ENCODE results near the gene EZR.

Gene EZR

DNA sequence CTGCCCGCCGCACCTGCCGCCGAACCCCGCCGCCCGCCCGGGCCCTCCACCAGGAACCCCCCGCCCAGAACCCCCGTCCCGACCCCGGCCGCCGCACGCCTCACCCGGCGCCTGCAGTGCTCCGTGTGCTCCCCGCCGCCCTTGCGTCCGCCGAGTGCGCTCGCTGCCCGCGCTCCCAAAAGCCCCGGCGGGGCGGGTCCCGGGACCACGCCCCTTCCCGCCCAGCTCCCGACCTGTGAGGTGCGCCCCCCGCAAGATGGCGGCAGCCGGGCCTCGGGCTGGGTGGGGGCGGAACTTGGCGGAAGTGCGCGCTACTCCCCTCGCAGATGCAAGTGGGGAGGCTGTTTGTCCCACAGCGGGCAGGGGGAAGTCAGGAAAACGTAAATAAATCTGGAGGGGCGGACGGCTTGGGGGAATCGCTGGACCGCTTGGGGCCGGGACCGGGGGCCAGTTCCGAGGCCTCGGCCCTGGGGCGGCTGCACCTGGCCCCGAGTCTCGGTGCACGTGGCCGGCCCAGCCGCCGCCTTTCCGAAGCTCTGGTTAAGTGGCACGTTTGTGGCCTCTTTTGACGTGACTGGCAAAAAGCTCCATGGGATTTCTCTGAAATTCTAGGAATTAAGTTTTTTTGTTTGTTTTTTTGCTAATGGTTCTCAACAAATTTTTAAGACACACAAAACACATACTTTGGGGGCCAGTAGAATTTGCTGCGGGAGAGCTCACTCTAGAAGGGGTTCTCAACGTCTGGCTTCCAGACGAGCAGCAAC, at the start of gene EZR:
TSS of gene EZR (minus strand) at position 156 of the 764 bp plus-strand sequence. CDS start 1,275 bp downstream, outside the sequence.
- DNase-seq: peak; percentile 88

DNA sequence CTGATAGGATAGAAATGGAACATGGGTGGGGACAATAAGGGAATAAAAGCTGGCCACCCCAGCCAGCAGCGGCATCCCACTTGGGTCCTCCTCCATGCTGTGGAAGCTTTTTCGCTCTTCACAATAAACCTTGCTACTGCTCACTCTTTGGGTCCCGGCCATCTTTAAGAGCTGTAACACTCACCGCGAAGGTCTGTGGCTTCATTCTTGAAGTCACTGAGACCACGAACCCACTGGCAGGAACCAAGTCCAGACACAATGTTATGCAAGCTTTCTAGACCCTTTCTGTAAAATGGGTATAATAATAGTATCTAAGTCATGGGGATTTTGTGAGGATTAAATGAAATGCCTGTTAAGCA, 48.9 kb upstream of the EZR start:
- DNase-seq: no peak

DNA sequence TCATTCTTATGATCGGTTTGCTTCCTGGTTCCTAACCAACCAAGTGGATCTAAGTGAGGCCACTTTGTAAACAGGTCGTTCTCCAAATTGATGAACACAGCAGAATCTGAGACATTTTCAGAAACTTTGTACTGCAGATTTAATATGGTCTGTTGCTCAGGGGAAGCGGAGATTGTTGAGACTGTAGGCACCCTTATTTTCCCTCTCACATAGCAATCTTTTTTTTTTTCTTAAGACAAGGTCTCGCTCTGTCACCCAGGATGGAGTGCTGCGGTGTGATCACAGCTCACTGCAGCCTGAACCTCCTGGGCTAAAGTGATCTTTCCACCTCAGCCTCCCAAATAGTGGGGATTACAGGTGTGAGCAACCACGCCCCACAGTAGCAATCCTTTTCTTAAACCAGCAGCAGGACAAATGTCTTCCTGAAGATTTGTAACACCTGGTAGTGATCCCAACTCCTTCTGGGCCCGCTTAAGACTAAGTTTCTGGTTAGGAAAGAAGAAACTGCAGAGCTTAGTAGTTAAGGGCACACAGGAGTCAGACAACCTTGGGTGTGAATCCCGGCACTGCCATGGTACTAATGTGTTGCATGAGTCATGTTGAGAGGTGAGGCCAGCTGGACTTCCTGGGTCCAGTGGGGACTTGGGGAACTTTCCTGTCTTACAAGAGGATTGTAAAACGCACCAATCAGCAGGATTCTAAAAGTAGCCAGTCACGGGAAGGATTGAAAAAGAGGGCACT, 48.4 kb upstream of the EZR start:
- DNase-seq: peak; percentile 19

DNA sequence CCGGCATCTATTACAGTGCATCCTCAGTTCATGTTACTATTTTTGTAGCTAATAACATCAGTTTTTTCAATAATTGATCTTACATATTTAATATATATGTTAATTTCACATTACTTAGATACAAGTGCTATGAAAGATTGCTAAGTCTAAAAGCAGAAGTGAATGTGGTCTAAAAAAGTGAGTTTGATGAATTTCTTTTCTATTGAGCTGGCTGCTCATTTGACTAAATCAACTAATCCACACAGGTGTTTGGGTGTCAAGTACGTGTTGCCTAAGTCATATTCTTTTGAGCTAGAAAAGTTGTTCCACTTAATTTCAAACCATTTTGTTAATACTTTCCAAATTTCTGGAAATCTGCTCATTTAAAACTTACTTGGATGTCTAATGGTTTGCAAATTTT, 46.6 kb upstream of the EZR start:
- DNase-seq: no peak

DNA sequence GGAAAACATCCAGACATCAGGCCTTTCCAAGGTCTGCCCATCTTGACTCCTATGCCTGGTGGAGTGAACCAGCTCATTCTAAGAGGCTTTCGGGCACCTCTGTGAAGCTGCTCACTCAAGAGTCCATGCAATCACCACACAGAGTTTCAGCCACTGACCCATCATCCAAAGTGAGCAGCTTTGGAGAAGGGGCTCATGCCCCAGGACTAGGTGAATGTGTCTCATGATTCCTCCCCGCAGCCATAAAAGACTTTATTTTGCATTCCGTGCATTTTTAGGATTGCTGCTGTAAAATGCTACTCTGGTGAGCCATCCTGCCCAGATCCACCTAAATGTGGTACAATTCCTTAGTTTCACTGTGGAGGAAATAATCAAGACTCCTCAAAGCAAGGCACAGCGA, 44.5 kb upstream of the EZR start:
- DNase-seq: no peak

DNA sequence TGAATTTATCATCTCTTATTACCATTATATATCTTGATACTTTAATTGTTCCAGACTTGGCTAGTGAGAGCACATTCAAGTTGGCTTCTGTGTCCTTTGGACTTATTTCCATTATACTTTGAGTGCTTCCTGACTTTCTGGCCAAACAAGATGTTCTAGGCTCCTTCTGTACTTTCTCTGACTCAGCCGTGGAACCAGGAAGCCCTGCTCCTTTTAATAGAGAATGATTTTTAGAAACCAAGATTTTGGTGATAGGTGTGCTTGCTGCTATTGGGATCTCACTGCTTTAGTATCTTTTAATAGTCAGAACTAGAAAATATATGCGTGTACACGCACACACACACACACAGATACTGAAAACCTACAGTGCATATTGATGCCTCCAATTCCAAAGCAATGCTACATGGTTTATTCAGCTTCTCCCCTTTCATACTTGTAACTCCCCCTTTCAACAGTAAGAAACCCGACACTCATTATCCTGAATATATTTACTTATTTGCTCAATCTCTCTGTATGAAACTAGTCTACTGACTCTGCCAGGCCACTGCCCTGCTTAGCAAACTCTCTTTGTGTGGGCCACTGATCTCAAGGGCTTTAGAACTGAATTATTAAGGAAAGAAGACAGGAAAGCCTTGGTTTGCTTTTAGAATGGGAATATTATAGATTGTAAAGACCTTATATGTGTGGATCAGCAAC, 42.7 kb upstream of the EZR start:
- DNase-seq: peak; percentile 46

DNA sequence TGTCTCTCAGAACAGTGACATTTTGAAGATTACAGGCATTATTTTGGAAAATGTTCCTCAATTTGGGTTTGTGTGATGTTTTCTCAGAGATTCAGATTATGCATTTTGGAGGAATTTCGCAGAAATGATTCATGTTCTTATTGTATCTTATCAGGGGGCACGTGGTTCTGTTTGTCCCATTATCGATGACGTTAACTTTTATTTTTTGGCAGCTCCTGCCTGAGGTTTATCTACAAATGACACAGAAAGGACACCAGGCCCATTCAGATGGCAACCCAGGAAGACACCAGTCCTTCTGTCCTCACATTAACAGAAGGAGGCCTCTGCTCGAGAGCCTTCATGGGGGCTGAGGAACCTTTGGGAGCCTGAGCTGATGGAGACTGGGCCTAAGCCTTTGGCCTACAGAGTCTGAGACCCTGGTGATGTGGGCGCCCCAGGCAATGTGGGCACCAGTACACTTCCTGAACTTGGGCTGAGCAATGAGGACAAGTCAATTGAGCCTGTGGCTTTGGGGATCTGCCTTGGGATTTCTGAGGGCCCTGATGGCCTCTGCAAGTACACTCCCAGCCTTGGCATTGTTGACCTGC, 41.2 kb upstream of the EZR start:
- DNase-seq: no peak

DNA sequence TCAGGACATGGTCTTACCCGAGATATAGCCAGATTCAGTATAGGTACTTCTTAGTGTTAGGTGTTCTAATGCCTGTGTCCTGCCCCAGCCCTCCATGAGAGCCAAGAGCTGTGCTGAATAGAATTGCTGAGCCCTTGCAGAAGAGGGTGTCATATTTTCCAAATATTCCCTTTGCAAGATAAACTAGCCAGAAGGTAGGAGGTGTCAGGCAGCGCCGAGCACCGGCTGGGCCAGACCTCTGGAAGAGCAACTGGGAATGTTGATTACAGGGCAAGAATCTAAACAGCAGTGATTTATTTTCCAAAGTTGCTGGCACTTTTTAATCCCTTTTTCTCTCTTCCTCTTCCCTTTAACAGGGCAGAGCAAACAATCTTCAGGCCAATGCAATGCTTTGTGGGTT, 37.1 kb upstream of the EZR start:
- no peak for DNase-seq

DNA sequence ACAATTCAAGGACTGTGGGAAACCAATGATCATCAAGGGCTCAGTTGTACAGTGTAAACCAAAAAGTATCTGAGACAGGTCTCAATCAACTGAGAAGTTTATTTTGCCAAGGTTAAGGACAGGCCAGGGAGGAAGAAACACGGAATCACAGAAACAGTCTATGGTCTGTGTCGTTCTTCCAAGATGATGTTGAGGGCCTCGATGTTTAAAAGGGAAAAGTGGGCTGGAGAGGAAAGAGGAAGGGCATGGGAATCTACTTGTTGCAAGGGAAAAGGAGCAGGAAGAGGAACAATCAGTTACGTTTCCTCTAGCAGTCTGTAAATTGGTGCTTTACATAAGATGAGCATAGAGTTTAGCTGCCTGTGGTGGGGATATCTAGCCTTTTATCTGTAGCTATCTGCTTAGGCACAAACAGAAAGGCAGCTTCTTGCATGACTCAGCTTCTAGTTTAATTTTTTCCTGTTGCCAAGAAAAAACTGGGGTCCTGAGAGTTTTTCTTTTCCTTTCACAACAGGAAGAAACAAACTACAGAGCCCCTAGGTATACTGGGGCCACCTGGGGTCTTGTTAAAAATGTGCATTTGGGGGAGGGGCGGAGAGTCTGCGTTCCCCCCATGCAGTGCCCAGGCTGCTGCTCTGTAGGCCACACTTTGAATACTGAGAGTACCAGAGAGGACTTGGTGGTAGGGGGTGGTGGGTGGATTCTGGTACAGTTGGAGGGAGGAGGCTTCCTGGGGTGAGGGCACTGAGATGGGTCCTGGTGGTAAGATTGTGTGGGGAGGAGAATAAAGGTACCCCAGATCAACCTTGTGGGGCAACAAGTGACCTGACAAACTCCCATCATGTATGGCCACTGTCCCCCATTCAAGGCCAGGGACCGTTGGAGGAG, 35.3 kb upstream of the EZR start:
- DNase-seq: no peak

DNA sequence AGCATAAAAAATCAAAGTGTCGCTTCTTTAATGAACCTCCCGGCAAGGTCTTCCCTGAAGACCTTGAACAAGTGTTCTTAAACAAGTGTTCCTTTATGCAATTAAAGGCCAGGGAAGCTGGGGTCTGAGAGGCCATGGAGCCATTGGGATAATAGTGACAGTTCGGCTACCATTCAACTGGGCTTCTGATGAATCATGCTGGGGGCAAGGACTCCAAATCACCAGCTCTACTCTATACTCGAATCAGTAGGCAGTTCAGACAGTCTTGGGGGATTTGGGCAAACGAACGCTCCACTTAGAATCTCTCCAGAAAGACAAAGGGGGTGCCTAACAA, 34.7 kb upstream of the EZR start:
- no peak for DNase-seq

DNA sequence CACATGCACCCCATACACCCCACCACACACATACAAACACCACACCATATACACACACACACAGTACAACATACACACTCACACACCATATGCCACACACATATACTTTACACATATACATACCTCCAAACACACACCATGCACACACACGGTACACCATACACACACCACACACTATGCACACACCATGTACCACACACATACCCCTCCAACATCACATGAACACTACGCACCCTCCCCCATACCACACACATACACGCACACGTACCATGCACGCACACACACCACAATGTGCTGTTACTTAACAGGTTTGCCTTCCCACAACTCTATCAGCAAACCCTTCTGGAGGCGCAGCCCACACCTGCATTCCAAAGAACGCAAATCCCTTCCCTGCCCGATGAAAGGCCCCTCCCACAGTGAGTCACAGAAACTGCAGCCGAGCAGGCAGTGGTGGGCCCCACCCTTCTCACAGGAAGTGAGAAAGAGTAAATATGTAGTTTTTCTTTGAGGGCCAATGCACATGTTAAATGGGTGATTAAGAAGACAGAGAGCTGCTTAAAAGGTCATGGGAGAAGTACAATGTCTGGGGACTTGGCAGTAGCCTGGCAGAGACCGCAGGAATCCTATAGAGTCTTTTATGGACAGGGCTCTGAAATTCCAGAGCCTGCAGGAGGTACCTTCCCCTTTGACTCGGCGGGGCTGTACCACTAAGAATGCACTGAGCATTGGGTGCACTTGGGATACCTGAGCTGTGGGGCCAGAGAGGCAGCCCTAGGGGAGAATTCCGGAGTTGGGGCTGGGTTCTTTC, 34.1 kb upstream of the EZR start:
- peak; percentile 93 for DNase-seq

DNA sequence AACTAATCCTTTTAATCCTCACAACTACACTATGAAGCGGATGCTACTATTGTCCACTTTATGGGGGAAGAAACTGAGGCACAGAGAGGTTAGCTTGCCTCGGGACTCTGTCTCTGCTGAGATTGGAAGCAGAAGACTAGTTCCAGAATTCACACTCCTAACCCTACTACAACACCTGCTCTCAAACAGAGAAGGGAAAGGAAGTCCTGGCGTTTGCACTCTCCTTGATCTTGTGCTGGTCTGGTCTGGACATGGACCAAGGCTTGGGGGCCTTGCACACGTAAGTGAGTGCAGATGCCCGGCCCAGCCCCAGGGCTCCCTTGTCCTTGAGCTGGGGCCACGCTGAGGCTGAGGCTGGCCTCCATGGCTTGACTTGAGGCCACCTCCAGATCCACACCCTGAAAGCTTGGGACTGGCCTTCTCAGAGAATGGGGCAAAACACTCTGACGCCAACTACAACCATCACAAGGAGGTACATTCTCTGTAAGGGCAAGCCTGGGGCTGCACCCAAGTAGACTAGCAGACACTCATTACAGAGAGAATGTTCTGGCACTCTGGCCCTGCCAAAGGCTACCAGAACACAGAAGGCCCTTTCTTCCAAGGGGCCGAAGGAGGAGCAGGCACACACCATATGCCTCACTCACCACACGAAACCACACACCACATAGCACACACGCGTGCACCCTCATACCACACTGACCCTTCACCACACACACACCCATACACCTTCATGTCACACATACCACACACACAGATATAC, 33.3 kb upstream of the EZR start:
- DNase-seq: no peak

DNA sequence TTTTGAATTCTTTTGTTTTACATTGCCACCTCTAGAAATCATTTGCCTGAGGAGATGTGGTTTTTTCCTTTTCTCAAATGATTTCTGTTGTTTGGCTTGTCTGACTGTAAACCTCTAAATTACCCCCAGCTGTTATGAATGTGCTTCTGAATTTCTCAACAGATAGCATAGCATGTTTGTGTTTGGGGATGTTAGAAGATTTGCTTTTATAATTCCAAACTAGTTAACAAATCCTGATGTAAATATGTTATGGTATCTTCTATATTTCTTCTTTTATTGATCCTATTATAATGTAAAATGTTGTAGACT, 31.6 kb upstream of the EZR start:
- no peak for DNase-seq

DNA sequence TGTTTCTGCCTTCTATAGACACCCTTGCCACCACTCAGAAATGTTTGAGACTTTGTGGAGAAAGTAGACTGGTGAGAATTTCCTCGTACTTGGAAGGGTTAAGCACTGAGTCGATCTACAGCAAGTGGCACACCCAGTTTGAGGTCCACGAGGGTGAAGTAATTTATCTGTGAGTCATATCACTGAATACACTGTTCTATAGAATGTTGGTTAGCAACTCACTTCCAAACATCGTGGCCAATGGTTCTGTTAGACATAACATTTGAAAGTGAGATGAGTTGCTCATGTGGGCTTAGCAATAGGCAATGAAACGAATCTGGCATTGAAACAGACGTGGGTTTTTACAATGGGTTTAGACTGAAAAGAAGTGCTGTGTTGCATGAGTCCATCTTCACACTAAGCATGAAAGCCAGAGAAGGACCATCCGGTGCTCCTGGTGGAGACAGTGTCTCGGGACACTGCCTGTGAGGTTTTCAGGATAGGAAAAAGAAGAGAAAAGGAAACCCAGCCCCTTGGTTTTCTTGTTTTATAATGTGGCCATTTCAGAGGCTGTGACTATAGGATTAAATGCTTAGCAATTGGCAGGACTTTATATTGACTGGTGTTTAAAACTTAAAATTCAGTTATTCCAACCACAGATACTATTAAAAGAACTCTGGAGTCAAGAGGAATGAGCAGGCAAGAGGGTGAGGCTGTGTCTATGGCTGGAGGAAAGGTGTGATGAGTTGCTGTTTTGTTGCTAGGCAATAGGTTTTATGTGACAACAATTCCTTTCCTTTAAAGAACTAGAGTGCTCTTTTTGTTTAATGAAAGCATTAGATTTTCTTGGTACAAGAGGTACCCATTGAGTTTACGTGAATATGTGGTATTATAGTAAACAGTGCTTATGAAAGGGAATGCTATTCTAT, 31.0 kb upstream of the EZR start:
- DNase-seq: peak; percentile 75

DNA sequence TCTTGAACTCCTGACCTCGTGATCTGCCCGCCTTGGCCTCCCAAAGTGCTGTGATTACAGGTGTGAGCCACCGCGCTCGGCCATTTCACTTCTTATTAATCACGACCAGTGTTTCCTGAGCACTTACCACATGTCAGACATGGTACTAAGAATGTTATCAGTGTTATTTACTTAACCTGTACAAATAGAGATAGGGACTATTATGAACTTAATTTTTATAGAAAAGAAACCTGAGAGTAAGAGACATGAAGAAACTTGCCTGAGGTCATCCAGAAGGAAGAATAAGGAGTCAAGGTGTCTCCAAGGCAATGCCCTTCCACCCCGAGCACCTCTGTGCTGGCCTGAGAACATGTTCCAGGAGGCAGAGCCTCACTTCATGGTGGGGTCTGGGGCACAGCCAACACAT, 29.3 kb upstream of the EZR start:
- DNase-seq: no peak

DNA sequence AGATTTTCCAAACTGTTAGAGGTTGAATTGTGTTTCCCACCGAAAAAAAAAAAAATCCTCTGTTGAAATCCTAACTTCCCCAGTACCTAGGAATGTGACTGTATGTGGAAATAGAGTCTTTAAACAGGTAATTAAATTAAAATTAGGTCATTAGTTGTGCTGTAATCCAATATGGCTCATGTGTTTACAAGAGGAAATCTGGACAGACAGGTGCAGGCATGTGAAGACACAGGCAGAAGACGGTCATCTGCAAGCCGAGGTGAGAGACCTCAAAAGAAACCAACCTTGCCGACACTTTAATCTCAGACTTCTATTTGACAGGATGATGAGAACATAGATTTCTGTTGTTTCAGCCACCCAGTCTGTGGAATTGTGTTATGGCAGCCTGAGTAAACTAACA, 28.6 kb upstream of the EZR start:
- DNase-seq: no peak

DNA sequence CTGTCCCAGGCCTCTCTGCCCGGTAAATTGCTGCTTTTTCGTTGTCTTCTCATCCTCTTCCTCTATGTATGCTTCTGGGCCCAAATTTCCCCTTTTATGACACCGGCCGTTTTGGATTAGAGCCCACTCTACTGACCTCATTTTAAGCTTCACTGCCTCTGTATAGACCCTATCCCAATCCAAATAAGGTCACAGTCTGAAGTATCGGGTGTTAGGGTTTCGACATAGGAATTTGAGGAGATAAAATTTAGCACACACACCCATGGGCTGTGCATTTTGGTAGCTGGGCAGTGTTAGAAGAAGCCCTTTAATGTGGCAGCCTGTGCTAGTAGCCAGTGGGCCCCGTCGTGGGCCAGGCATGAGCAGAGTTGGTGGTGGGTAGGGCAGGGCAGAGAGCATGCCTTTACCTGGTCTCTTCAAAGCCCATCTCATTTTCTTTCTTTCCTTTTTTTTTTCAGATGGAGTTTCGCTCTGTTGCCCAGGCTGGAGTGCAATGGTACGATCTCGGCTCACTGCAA, 27.9 kb upstream of the EZR start:
- no peak for DNase-seq

DNA sequence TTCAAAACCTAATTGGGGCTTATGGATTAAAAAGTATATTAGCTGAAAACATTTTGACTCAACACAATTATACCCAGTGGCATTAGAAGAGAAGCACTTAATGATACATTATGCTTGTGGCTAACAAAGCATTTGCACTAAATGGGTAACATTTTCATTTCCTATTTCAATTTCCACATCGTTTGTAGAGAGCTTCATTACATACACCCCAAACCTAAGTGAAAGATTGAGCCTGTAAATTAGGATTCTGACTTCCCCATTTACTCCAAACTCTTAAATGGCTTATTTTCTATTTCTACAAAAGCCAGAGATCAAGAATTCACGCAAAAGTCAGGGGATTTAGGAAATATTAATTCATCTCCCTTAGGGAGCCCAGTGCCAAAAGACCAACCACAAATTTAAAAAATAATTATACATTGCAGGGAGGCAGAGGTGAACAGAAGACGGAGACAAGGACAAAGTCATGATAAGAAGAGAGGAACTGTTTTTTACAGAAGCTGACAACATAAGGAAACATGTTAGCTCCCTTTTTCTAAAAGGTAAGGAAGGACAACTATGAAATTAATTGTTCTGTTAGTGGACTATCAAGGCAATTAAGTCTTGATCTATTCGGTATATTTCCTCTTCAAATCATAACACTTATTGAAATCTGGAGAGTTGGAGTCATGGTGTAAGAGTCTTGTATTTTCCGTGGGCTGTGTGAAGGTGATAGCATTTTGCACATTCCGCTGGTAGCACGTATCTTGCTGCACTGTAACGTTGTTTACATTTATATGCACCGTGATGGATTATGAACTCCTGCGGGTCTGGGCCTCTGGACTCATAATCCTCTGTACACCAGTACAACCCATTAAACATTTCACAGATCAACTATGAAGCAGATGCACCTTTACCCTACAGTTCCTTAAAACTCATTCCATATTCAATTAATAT, 24.8 kb upstream of the EZR start:
- no peak for DNase-seq

DNA sequence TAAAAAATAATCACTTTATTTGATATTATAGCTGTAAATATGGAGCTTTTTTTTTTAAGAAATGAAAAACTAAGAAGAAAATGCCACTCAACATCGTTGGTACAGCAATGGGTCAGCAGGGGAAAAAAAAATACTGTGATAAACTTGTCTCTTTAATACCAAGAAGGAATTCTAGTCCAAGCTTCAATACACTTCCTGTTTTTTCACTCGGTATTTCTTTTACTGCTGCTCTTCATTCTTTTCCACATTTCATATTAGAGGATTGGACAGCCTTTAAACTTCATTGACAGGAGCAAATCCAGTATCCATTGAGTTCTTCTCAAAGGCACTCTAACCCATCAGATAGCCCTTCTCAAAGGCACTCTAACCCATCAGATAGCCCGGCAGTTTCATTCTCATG, 22.2 kb upstream of the EZR start:
- DNase-seq: no peak
